CD4-positive, alpha-beta T cell treated with Interleukin-21 for 1 hour (primary cell): Measurements from ENCODE around the gene SGCA.

Source experiments
- DNase-seq: peaks from one replicate; pipeline ENCODE4 v3.0.0-alpha.2; 2020

Gene SGCA

GRCh38 chr17:50165867-50166517 is at the start of gene SGCA:
Gene SGCA (plus strand): TSS chr17:50166005. CDS start chr17:50166041, 36 bp downstream.
- DNase-seq: no peak

- DNase-seq: peak; percentile 66
Observed at GRCh38 chr17:50117202-50118051, 48.4 kb upstream of the SGCA start.

- no peak for DNase-seq
Observed at GRCh38 chr17:50118076-50118827, 47.6 kb upstream of the SGCA start.

DNA sequence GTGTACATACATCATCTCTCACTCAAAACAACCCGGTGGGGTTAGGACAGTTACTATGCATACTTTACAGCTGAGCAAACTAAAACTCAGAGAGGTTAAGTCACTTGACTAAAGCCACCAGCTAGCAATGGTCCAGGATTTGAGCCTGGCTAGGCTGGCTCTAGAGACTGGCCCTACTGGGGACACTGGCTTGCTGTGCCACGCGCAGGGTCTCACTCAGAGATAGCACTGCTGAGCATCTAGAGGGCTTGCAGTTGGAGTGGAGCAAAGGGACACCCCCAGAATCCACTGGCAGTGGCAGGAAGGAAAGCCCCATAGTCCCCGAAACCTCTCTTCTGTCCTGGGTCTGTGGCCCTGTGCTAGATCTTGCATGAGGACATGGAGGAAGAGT is 47.0 kb upstream of the SGCA start:
- DNase-seq: no peak

GRCh38 chr17:50120475-50121253 is 45.1 kb upstream of the SGCA start:
- no peak for DNase-seq

GRCh38 chr17:50122945-50123344 is 42.9 kb upstream of the SGCA start:
- DNase-seq: no peak

DNA sequence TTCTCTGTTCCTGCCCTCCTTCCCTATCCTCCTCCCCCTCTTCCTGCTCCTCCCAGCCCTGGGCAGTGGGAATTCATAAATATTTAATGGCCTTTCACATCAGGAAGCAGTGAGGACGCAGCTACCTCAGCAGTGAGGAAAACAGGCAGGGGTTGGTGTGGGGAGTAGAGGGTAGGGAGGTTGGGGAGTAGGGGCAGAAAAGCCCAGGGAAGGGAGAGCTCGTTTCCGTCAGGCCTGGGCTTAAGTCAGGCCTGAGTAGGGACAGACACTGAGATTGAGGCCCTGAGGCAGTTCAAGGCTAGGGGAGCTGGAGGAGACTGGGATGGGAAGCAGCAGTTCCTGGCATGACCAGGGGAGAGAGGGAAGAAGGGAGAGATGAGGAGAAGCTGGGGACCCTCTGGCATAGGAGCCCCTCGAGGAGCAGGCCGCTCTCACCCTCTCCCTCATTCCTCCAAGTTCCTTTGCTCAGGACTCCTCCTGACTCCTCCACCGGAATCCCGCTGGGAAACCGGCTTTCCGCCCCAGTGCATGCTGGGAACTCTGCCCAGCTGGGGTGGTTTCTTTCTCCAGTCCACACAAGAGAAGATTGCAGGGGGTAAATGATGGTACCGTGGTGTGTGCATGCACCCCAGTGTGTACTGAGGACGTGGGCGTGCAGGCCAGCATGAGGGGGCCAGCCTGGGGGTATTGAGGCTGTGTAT is 42.0 kb upstream of the SGCA start:
- DNase-seq: no peak

DNA sequence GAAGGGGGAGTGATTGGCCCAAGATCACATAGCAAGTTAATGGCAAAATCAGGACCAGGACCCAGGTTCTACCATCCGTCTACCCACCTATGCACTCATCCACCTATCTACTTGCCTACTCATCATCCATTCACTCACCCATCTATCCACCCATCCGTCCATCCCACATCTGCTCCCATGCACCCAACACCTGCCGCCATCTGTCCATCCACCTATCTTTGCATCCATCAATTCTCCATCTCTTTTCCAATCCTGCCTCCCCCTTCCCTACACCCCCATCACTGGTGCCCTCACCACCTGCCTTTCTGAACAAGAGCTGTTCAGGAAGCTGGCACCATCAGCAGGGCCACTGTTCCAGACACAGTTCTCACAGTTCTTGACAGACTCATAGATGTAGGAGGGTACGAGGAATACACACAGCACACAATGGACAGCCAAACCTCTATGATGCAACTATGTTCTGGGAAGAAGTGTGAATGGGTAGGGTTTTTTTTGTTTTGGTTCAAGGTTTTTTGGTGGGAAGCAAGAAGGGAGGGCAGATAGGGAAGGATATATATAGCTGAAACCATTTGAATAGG is 40.3 kb upstream of the SGCA start:
- no peak for DNase-seq

- DNase-seq: no peak
Observed at GRCh38 chr17:50127697-50128361, 38.0 kb upstream of the SGCA start.

DNA sequence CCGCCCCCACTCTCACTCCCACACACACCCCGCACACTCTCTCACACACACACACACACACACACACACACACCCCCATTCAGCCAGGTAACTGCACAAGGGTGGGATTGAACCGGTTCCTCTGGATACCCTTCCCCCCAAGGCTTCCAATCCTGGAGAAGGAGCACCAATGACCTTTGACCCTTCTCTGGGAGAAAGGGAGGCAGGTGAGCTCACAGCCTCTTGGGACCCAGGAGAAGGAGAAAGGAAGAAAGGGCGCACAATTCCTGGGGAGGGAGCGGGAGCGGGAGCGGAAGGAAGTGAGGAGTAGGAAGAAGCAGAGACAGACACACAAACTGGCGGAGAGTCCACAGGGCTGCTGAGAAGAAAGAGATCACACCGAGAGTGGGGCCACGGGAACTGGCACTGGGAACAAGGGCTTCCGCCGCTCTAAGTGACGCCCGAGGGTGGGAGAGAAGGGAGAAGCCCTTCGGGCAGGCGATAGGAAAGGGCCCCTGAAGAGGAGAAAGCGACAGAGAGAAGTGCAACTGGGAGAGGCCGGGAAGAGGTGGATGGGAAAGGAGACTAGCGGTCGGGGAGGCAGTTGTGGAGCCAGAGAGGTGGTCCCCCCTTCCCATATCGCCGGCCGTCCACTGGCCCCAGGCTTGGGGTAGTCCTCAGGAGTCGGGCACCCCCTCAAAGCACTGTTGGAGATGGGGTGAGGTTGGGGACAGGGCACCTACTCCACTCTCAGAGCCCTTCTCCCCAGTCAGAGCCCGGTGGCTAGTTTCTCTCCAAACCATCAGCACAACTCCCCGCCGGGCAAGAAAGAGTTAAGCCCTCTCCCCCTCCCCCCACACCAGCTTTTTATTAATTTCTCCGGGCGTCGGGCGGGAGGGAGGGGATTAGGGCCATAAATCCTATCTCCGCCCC is 37.1 kb upstream of the SGCA start:
- no peak for DNase-seq

DNA sequence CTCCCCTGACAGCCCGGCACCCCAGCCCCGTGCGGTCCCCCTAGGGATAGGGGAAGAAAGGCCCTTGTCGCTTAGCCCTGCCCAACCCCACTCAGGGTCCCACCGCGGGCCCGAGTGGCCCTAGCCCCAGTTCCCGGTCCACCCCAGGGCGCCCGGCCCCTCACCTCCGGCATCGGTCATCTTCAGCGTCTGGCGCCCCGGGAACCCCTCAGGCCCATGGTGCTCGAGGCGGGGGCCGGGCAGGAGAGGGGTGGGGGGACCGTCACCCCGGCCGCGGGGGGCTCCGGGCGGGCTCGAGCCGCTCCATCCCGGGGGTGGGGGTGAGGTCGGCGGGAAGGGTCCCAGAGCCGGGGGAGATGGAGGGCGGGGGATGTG is 36.5 kb upstream of the SGCA start:
- no peak for DNase-seq

GRCh38 chr17:50129728-50130558 is 35.9 kb upstream of the SGCA start, which contains the start of gene SAMD14:
Gene SAMD14 (minus strand): TSS chr17:50130160. CDS start chr17:50124959, 5,201 bp downstream.
- DNase-seq: peak; percentile 65

- DNase-seq: peak; percentile 18
Observed at GRCh38 chr17:50130559-50131305, 35.1 kb upstream of the SGCA start.

DNA sequence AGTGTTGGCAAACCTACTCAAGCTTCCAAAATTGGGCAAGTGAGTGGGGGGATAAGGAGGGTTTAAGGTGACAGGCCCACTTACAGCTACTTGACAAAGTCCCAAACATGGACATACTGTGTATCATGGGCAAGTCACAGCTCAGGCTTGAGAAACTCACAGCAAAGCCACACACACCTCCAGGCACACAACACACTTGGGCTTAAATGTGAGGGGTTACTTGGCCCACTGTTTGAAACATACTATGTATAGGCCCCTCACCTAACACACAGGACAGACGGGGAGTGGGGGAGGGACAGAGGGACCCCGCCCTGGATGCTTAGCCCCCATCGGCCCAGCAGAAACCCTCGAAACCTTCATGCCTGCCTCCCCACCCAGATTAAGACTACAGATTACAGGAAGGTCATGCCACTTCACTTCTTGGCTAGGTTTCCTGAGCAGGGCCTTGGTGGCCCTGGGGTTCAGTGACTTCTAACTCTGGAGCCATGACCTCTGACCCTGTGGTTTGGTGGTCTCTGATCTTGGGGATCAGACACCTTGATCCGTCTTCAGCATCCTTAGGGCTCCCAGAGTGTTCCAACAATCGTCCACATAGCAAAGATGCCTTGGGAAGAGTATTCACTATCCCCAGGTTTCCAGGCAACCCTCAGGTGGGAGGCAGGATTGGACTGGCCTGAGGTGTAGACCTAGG is 33.6 kb upstream of the SGCA start:
- DNase-seq: no peak

DNA sequence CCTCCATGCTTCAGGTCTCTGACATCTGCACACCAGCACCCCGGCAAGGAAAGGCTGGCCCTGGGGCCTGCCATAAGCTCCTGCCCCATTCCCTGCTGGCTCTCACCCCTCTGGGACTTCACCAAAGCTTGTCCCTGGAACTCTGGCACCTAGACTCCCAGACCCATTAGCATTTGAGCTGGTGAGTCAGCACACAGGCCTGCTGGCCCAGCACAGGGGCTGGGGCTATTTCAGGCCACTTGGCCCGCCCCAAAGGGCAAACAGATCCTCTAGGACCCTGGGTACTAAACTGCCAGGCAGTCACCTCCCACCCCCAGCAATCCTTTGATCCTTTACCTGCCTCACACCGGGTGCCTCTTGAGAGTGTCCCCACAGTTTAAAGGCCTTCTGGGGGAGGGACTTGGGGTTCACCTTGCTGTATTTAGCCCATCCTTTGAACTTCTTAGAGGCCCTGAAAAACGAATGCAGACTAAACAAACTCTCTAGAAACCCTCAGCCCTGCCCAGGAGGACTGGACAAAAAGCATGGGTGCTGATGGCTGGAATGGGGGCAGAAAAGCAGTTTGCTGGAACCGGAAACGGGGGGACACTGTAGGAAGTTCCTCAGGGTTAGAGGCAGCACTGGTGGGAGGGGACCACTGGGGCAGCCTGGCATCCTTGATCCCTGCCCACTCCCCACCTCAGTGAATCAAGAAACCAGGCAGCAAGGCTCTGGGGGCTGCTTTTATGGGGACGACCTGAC is 32.6 kb upstream of the SGCA start:
- DNase-seq: no peak

GRCh38 chr17:50133769-50134099 is 32.1 kb upstream of the SGCA start:
- no peak for DNase-seq
